D721Med (cell line): Measurements from ENCODE around the gene DCTN5.
"Not testable (repeated sequence)": the region's sequence is repeated elsewhere in the genome, so short reads cannot be mapped to it uniquely, and the experiment has no call there.

ENCODE experiments used
- DNase-seq: peaks from one replicate; pipeline ENCODE4 v3.0.0; 2011; ENCODE audit warnings: low spot score; ENCODE audit not compliant: insufficient read length
- FAIRE-seq: peaks from 2 replicates; lab custom pipeline; 2011; peaks lifted over from hg19 to GRCh38; lab: Jason Lieb, UNC
- TF ChIP-seq, protein P1 (sequence below): IDR thresholded peaks from 2 replicates; pipeline ENCODE4 v1.5.1; 2012; ENCODE audit warnings: mild to moderate bottlenecking, control low read depth; ENCODE audit not compliant: insufficient read depth; ENCODE audit errors: missing control alignments

DCTN5 gene

DNA sequence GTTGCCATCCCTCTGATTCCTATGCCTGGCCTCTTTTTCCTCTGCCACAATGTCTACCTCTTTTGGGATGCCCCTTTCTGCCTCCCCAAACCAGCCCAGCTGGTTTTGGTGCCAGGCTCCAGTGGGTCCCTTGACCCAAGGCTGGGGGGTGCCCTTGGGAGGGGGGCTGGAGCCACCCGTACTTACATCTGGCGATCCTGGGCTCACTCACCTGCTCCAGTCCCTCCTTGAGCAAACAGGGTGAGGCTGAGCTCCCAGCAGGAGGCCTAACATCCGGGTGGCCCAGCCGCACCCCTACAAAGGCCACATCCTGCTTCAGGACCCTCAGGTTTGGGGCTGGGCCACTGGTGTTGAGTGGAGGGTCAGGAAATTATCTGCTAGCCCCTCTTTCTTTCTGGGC is 70.5 kb downstream of the DCTN5 start:
- TF ChIP-seq, protein P1, sequence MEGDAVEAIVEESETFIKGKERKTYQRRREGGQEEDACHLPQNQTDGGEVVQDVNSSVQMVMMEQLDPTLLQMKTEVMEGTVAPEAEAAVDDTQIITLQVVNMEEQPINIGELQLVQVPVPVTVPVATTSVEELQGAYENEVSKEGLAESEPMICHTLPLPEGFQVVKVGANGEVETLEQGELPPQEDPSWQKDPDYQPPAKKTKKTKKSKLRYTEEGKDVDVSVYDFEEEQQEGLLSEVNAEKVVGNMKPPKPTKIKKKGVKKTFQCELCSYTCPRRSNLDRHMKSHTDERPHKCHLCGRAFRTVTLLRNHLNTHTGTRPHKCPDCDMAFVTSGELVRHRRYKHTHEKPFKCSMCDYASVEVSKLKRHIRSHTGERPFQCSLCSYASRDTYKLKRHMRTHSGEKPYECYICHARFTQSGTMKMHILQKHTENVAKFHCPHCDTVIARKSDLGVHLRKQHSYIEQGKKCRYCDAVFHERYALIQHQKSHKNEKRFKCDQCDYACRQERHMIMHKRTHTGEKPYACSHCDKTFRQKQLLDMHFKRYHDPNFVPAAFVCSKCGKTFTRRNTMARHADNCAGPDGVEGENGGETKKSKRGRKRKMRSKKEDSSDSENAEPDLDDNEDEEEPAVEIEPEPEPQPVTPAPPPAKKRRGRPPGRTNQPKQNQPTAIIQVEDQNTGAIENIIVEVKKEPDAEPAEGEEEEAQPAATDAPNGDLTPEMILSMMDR, result no peak
- FAIRE-seq, result no peak

GRCh38 chr16:23712976-23713375 is 71.7 kb downstream of the DCTN5 start, which contains the start of gene ERN2:
ERN2 (minus strand) TSS chr16:23713222; CDS start chr16:23713187, 35 bp downstream.
- FAIRE-seq (no peak), DNase-seq (no peak)
- TF ChIP-seq, protein P1, result no peak

More for the DNA sequence above, 70.5 kb downstream of the DCTN5 start:
- no peak for DNase-seq

GRCh38 chr16:23716484-23716883 is 75.2 kb downstream of the DCTN5 start:
- TF ChIP-seq, protein P1, result no peak
- DNase-seq, result no peak
- FAIRE-seq, result no peak

DNA sequence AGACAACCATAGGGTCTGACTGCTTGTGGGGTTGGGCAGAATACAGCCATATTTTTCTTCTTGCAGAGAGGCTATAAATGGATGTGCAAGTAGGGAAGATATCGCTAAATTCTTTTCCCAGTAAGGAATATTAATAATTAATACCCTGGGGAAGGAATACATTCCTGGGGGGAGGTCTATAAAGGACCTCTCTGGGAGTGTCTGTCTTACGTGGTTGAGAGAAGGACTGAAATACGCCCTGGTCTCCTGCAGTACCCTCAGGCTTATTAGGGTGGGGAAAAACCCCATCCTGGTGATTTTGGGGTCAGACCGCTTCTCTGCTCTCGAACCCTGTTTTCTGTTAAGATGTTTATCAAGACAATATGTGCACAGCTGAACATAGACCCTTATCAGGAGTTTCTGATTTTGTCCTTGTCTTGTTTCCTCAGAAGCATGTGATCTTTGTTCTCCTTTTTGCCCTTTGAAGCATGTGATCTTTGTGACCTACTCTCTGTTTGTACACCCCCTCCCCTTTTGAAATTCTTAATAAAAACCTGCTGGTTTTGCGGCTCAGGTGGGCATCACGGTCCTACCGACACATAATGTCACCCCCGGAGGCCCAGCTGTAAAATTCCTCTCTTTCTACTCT is 81.5 kb downstream of the DCTN5 start:
- not testable (repeated sequence) for FAIRE-seq

GRCh38 chr16:23724096-23724784 is 83.0 kb downstream of the DCTN5 start:
- no peak for FAIRE-seq
- DNase-seq, result no peak
- TF ChIP-seq, protein P1, result no peak

More for the DNA sequence above, 81.5 kb downstream of the DCTN5 start:
- DNase-seq, result not testable (repeated sequence)

DNA sequence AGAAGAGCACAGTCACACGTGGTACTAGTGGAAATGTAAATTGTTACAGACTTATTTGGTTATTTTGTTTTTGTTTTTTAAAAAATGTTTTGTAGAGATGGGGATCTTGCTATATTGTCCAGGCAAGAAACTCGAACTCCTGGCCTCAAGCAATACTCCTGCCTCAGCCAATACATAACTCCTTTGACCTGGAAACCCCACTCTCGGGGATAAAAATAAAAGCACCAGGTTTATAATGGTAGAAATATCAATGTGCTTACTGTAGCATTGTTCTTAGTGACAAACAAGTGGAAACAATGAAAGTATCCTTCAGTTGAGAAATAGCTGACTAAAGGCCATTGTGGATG is 83.5 kb downstream of the DCTN5 start:
- FAIRE-seq (no peak), DNase-seq (no peak)
- TF ChIP-seq, protein P1, result no peak

- DNase-seq (no peak), FAIRE-seq (no peak)
- TF ChIP-seq, protein P1, result no peak
These were observed 85.4 kb downstream of the DCTN5 start for GRCh38 chr16:23726710-23727109.
